Activated B cell treated with CpG ODN at 0.5 μM for 24 hours (primary cell): ENCODE data around the gene MUC15. TPM values are rescaled to one million over a fixed set of nuclear protein-coding genes. Genes with fewer than 3 reads are reported as not detected.

Source experiments
- ATAC-seq: fragments of 200-7000 bp; cut with Tn5 transposase; one replicate; pipeline ENCODE4 v1.10.0; 2021; ENCODE audit warnings: low read depth, mild to moderate bottlenecking, moderate library complexity
- CTCF ChIA-PET: fragments of 350-600 bp; sonication (Branson Sonifier 250); formaldehyde crosslinking; loops from one replicate; lab custom pipeline; 2021; ENCODE audit warnings: antibody characterized with exemption; lab: Charles Lee
- POLR2A ChIA-PET: fragments of 350-600 bp; sonication (Branson Sonifier 250); formaldehyde crosslinking; loops from one replicate; lab custom pipeline; 2021; ENCODE audit warnings: antibody characterized with exemption; lab: Charles Lee
- DNase-seq: peaks from one replicate; pipeline ENCODE4 v3.0.0; 2022
- H3K27ac Mint-ChIP-seq: one replicate; pipeline ENCODE4 v1.8.0; 2020; ENCODE audit warnings: mixed read lengths
- H3K27me3 Mint-ChIP-seq: one replicate; pipeline ENCODE4 v1.8.0; 2021; ENCODE audit warnings: mixed read lengths
- H3K36me3 Mint-ChIP-seq: one replicate; pipeline ENCODE4 v1.8.0; 2021; ENCODE audit warnings: low read depth, mixed read lengths
- H3K4me1 Mint-ChIP-seq: one replicate; pipeline ENCODE4 v1.8.0; 2021; ENCODE audit warnings: mixed read lengths
- H3K4me3 Mint-ChIP-seq: one replicate; pipeline ENCODE4 v1.8.0; 2020; ENCODE audit warnings: mild to moderate bottlenecking, mixed read lengths
- H3K9me3 Mint-ChIP-seq: one replicate; pipeline ENCODE4 v1.8.0; 2020; ENCODE audit warnings: mixed read lengths
- CTCF ChIP-seq: fragments of 200-600 bp; IDR thresholded peaks from one replicate; pipeline ENCODE4 v1.8.0; 2022; ENCODE audit warnings: antibody characterized with exemption, mild to moderate bottlenecking
- intact Hi-C: fragments of 100-400 bp; cut with micrococcal nuclease; formaldehyde crosslinking; loops from one replicate; pipeline ENCODE4 v1.15.1; 2024
- total RNA-seq: library from RNA; stranded (reverse); gene quantifications from 2 replicates; pipeline ENCODE4 v1.2.3, GENCODE V29; 2022

Gene MUC15
- not detected in 2 replicates for total RNA-seq

DNA sequence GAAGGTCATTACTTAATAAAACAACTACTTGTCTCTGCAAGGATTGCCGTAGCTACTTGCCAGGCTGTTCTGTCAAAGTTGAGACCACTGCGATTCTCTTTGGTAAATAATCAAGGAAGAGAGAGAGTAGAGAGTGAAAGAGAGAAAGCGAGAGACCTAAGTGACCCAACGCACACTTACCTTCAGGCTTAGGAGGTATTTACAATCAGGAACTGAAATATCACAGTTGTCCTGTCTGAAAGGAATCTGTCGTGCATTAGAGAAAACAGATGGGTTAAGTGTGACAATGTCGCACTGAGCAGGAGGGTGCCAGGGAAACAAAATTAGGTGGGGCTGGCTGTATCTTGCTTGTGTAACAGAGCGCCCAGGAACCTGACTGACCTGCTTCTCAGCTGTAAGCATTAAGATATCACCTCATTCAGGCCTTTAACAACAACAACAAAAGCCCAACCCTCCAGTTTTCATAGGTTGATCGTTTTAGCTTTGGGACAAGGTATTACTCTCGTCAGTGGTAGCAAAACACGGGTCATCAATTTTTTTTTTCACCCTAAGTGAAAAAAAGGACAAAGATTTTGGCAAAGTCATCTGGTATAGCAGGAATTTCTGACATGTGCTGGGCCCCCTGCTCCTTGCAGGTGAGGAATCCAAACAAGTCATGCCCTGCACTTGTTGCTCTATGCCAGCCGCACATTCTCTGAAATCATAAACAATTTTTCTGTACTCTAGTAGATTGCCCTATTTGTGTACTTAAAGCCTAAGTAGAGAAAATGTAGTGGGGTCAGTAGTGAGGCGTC is at the start of gene MUC15:
TSS of gene MUC15 (minus strand) at position 403 of the 794 bp plus-strand sequence. CDS start 5,169 bp downstream, outside the sequence.
- ATAC-seq (no peak), DNase-seq (no peak)
- Mint-ChIP-seq H3K27me3 (no peaks in the 10 kb centered on the region), H3K27ac (no peak within 1 kb of the TSS), H3K36me3 (no peaks in the 10 kb centered on the region), H3K9me3 (no peaks in the 10 kb centered on the region), H3K4me1 (no peaks in the 10 kb centered on the region), H3K4me3 (no peak within 1 kb of the TSS)
- intact Hi-C loops = no loop called here
- POLR2A ChIA-PET = no interaction called here
- no peak for TF ChIP-seq CTCF
- CTCF ChIA-PET = no interaction called here

DNA sequence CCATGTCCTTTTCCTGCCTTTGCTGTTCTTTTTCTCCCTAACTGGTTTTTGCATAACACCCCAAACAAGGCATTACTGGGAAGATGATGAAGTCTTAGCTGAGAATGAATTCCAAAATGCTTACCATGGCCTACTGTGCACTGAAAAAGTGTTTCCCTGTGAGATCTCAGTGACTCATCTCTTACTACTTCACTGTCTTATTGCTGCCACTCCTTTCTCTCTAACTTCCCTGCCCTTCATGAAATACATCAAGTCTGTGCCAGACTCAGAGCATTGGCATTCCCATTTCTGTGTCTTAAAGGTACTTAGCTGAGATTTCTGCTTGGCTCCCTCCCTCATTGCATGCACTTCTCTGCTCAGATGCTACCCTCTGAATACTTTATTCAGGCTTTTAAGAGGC is 49.1 kb upstream of the MUC15 start:
- no peaks in the 10 kb centered on the region for H3K36me3 Mint-ChIP-seq
- no peaks in the 10 kb centered on the region for H3K27me3 Mint-ChIP-seq
- H3K9me3 Mint-ChIP-seq = no peaks in the 10 kb centered on the region
- DNase-seq (no peak), ATAC-seq (no peak)
- ChIA-PET POLR2A (no interaction called here), CTCF (no interaction called here)
- TF ChIP-seq CTCF = no peak
- no peak overlapping the region for H3K4me3 Mint-ChIP-seq
- intact Hi-C loops = no loop called here
- H3K27ac Mint-ChIP-seq = no peak overlapping the region
- H3K4me1 Mint-ChIP-seq = no peaks in the 10 kb centered on the region

GRCh38 chr11:26620282-26621045 is 48.4 kb upstream of the MUC15 start:
- H3K36me3 Mint-ChIP-seq = no peaks in the 10 kb centered on the region
- ATAC-seq (no peak), DNase-seq (no peak)
- no peaks in the 10 kb centered on the region for H3K27me3 Mint-ChIP-seq
- CTCF ChIA-PET = no interaction called here
- no peak overlapping the region for H3K27ac Mint-ChIP-seq
- no peaks in the 10 kb centered on the region for H3K4me1 Mint-ChIP-seq
- no peaks in the 10 kb centered on the region for H3K9me3 Mint-ChIP-seq
- intact Hi-C loops = no loop called here
- no peak for TF ChIP-seq CTCF
- POLR2A ChIA-PET = no interaction called here
- no peak overlapping the region for H3K4me3 Mint-ChIP-seq

GRCh38 chr11:26618441-26618840 is 46.4 kb upstream of the MUC15 start:
- no peaks in the 10 kb centered on the region for H3K36me3 Mint-ChIP-seq
- no peak for TF ChIP-seq CTCF
- no peaks in the 10 kb centered on the region for H3K27me3 Mint-ChIP-seq
- ATAC-seq = no peak
- ChIA-PET POLR2A (no interaction called here), CTCF (no interaction called here)
- intact Hi-C loops = no loop called here
- no peak for DNase-seq
- H3K4me3 Mint-ChIP-seq = no peak overlapping the region
- H3K27ac Mint-ChIP-seq = no peak overlapping the region
- H3K9me3 Mint-ChIP-seq = peaks cover under 1% of the 10 kb centered on the region
- no peaks in the 10 kb centered on the region for H3K4me1 Mint-ChIP-seq

DNA sequence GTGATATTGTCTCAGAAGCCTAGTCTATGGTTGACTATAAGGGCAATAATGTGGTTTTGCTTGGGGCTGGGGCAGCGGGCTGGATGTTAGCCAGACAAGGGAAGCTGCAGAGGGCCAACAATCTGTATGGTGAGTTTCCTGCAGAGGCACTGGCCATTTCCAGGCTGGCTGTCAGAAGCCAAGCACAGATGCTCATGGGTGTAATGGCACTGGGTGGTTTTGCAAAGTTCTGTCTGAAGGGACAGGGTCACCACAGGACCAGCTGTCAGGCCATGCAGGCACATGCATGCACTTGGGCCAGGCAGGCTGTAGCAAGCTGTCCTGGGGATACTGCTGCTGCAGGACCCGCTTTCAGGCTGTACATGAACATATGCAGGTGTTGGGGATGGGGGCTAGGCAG is 41.7 kb upstream of the MUC15 start:
- CTCF ChIA-PET = no interaction called here

More for the DNA sequence above, 41.7 kb upstream of the MUC15 start:
- Mint-ChIP-seq H3K27me3 (no peaks in the 10 kb centered on the region), H3K4me3 (no peak overlapping the region), H3K4me1 (no peaks in the 10 kb centered on the region), H3K9me3 (peaks cover 3% of the 10 kb centered on the region), H3K36me3 (no peaks in the 10 kb centered on the region), H3K27ac (no peak overlapping the region)
- ATAC-seq (no peak), DNase-seq (no peak)
- TF ChIP-seq CTCF = no peak
- intact Hi-C loops = no loop called here
- POLR2A ChIA-PET = no interaction called here
